Measurements from ENCODE around the gene AGER.
A peak's percentile ranks its signal among the peaks of the same experiment; 100 is the strongest.

The AGER gene

GRCh38 chr6:32184084-32184640 lies at the start of gene AGER:
AGER (minus strand) TSS chr6:32184253; CDS start chr6:32184222, 31 bp downstream.
- H3K9me3 Mint-ChIP-seq, result no peaks in the 10 kb centered on the region
- H3K27ac Mint-ChIP-seq (ENCODE audit: low read depth), result peak within 1 kb of the TSS; percentile 76
- H3K36me3 Mint-ChIP-seq (ENCODE audit: insufficient read depth), result peaks cover 51% of the 10 kb centered on the region
- H3K27me3 Mint-ChIP-seq, result no peaks in the 10 kb centered on the region
- ATAC-seq (replicated peaks; ENCODE audit: extremely low read depth, poor library complexity, severe bottlenecking) (no peak), DNase-seq (ENCODE audit: low spot score in 2 of 2) (no peak)
- no peak within 1 kb of the TSS for H3K4me3 Mint-ChIP-seq
- H3K4me1 Mint-ChIP-seq, result peaks cover 52% of the 10 kb centered on the region

- no peaks in the 10 kb centered on the region for H3K4me1 Mint-ChIP-seq
- ATAC-seq (replicated peaks; ENCODE audit: extremely low read depth, poor library complexity, severe bottlenecking) (no peak), DNase-seq (ENCODE audit: low spot score in 2 of 2) (no peak)
- H3K9me3 Mint-ChIP-seq, result no peaks in the 10 kb centered on the region
- no peaks in the 10 kb centered on the region for H3K36me3 Mint-ChIP-seq (ENCODE audit: insufficient read depth)
- no peak overlapping the region for H3K4me3 Mint-ChIP-seq
- H3K27ac Mint-ChIP-seq (ENCODE audit: low read depth), result no peak overlapping the region
- H3K27me3 Mint-ChIP-seq, result no peaks in the 10 kb centered on the region
These were observed 42.4 kb upstream of the AGER start for GRCh38 chr6:32226434-32226833.

- Mint-ChIP-seq H3K4me1 (no peaks in the 10 kb centered on the region), H3K36me3 (ENCODE audit: insufficient read depth) (no peaks in the 10 kb centered on the region), H3K9me3 (no peaks in the 10 kb centered on the region)
These were observed 40.6 kb upstream of the AGER start for GRCh38 chr6:32224696-32225095.

GRCh38 chr6:32223258-32224235 lies 39.5 kb upstream of the AGER start, which contains the start of gene NOTCH4:
NOTCH4 (minus strand) TSS chr6:32224067; CDS start chr6:32223928, 139 bp downstream.
- H3K27ac Mint-ChIP-seq (ENCODE audit: low read depth), result no peak within 1 kb of the TSS
- no peak within 1 kb of the TSS for H3K4me3 Mint-ChIP-seq
- DNase-seq (ENCODE audit: low spot score in 2 of 2) (no peak), ATAC-seq (replicated peaks; ENCODE audit: extremely low read depth, poor library complexity, severe bottlenecking) (no peak)
- no peaks in the 10 kb centered on the region for H3K4me1 Mint-ChIP-seq
- H3K9me3 Mint-ChIP-seq, result no peaks in the 10 kb centered on the region
- H3K27me3 Mint-ChIP-seq, result peaks cover 10% of the 10 kb centered on the region
- no peaks in the 10 kb centered on the region for H3K36me3 Mint-ChIP-seq (ENCODE audit: insufficient read depth)

More at GRCh38 chr6:32224696-32225095, 40.6 kb upstream of the AGER start:
- Mint-ChIP-seq H3K27ac (ENCODE audit: low read depth) (no peak overlapping the region), H3K4me3 (no peak overlapping the region), H3K27me3 (peaks cover 2% of the 10 kb centered on the region)
- DNase-seq (ENCODE audit: low spot score in 2 of 2) (no peak), ATAC-seq (replicated peaks; ENCODE audit: extremely low read depth, poor library complexity, severe bottlenecking) (no peak)

- Mint-ChIP-seq H3K36me3 (ENCODE audit: insufficient read depth) (peaks cover 2% of the 10 kb centered on the region), H3K4me1 (no peaks in the 10 kb centered on the region), H3K9me3 (no peaks in the 10 kb centered on the region), H3K27ac (ENCODE audit: low read depth) (no peak overlapping the region), H3K4me3 (no peak overlapping the region), H3K27me3 (peaks cover 10% of the 10 kb centered on the region)
- no peak for ATAC-seq (replicated peaks; ENCODE audit: extremely low read depth, poor library complexity, severe bottlenecking)
- no peak for DNase-seq (ENCODE audit: low spot score in 2 of 2)
These were observed 38.5 kb upstream of the AGER start for GRCh38 chr6:32222333-32223230.

GRCh38 chr6:32220021-32220420 lies 36.0 kb upstream of the AGER start:
- Mint-ChIP-seq H3K36me3 (ENCODE audit: insufficient read depth) (peaks cover 2% of the 10 kb centered on the region), H3K27ac (ENCODE audit: low read depth) (peak overlapping the region; percentile 75), H3K4me3 (no peak overlapping the region), H3K9me3 (no peaks in the 10 kb centered on the region), H3K27me3 (peaks cover 10% of the 10 kb centered on the region), H3K4me1 (no peaks in the 10 kb centered on the region)
- ATAC-seq (replicated peaks; ENCODE audit: extremely low read depth, poor library complexity, severe bottlenecking) (no peak), DNase-seq (ENCODE audit: low spot score in 2 of 2) (no peak)

- no peak overlapping the region for H3K4me3 Mint-ChIP-seq
- DNase-seq (ENCODE audit: low spot score in 2 of 2), result no peak
- H3K9me3 Mint-ChIP-seq, result no peaks in the 10 kb centered on the region
These were observed 34.1 kb upstream of the AGER start for GRCh38 chr6:32218167-32218566.

GRCh38 chr6:32216998-32217397 lies 32.9 kb upstream of the AGER start:
- no peak overlapping the region for H3K4me3 Mint-ChIP-seq
- H3K27ac Mint-ChIP-seq (ENCODE audit: low read depth), result peak overlapping the region; percentile 29
- H3K9me3 Mint-ChIP-seq, result no peaks in the 10 kb centered on the region
- peaks cover 2% of the 10 kb centered on the region for H3K36me3 Mint-ChIP-seq (ENCODE audit: insufficient read depth)
- DNase-seq (ENCODE audit: low spot score in 2 of 2) (no peak), ATAC-seq (replicated peaks; ENCODE audit: extremely low read depth, poor library complexity, severe bottlenecking) (no peak)
- no peaks in the 10 kb centered on the region for H3K4me1 Mint-ChIP-seq
- H3K27me3 Mint-ChIP-seq, result peaks cover 10% of the 10 kb centered on the region

More at GRCh38 chr6:32218167-32218566, 34.1 kb upstream of the AGER start:
- Mint-ChIP-seq H3K4me1 (no peaks in the 10 kb centered on the region), H3K36me3 (ENCODE audit: insufficient read depth) (peaks cover 2% of the 10 kb centered on the region), H3K27ac (ENCODE audit: low read depth) (no peak overlapping the region), H3K27me3 (peaks cover 10% of the 10 kb centered on the region)
- ATAC-seq (replicated peaks; ENCODE audit: extremely low read depth, poor library complexity, severe bottlenecking), result no peak

GRCh38 chr6:32216285-32216684 lies 32.2 kb upstream of the AGER start:
- Mint-ChIP-seq H3K27me3 (peaks cover 10% of the 10 kb centered on the region), H3K4me1 (no peaks in the 10 kb centered on the region), H3K9me3 (no peaks in the 10 kb centered on the region), H3K27ac (ENCODE audit: low read depth) (no peak overlapping the region), H3K36me3 (ENCODE audit: insufficient read depth) (peaks cover 2% of the 10 kb centered on the region), H3K4me3 (no peak overlapping the region)
- ATAC-seq (replicated peaks; ENCODE audit: extremely low read depth, poor library complexity, severe bottlenecking) (no peak), DNase-seq (ENCODE audit: low spot score in 2 of 2) (no peak)

- no peak for ATAC-seq (replicated peaks; ENCODE audit: extremely low read depth, poor library complexity, severe bottlenecking)
These were observed 31.6 kb upstream of the AGER start for GRCh38 chr6:32215617-32216016.

GRCh38 chr6:32214126-32214525 lies 30.1 kb upstream of the AGER start:
- no peak overlapping the region for H3K4me3 Mint-ChIP-seq
- peaks cover 5% of the 10 kb centered on the region for H3K36me3 Mint-ChIP-seq (ENCODE audit: insufficient read depth)
- no peaks in the 10 kb centered on the region for H3K4me1 Mint-ChIP-seq
- no peak for ATAC-seq (replicated peaks; ENCODE audit: extremely low read depth, poor library complexity, severe bottlenecking)
- H3K27ac Mint-ChIP-seq (ENCODE audit: low read depth), result no peak overlapping the region
- DNase-seq (ENCODE audit: low spot score in 2 of 2), result no peak
- H3K27me3 Mint-ChIP-seq, result peaks cover 3% of the 10 kb centered on the region
- no peaks in the 10 kb centered on the region for H3K9me3 Mint-ChIP-seq

More at GRCh38 chr6:32215617-32216016, 31.6 kb upstream of the AGER start:
- Mint-ChIP-seq H3K4me1 (no peaks in the 10 kb centered on the region), H3K36me3 (ENCODE audit: insufficient read depth) (peaks cover 5% of the 10 kb centered on the region), H3K27ac (ENCODE audit: low read depth) (no peak overlapping the region), H3K4me3 (no peak overlapping the region), H3K27me3 (peaks cover 10% of the 10 kb centered on the region), H3K9me3 (no peaks in the 10 kb centered on the region)
- DNase-seq (ENCODE audit: low spot score in 2 of 2), result no peak

- Mint-ChIP-seq H3K27me3 (no peaks in the 10 kb centered on the region), H3K9me3 (no peaks in the 10 kb centered on the region), H3K36me3 (ENCODE audit: insufficient read depth) (peaks cover 5% of the 10 kb centered on the region), H3K4me1 (no peaks in the 10 kb centered on the region), H3K27ac (ENCODE audit: low read depth) (no peak overlapping the region), H3K4me3 (no peak overlapping the region)
- ATAC-seq (replicated peaks; ENCODE audit: extremely low read depth, poor library complexity, severe bottlenecking) (no peak), DNase-seq (ENCODE audit: low spot score in 2 of 2) (no peak)
These were observed 29.6 kb upstream of the AGER start for GRCh38 chr6:32213649-32214048.

All from central memory CD8-positive, alpha-beta T cell (primary cell).